Suppressor macrophage (primary cell): ENCODE measurements around the gene DPYSL4.
A peak's percentile ranks its signal among the peaks of the same experiment; 100 is the strongest.

Source experiments
- DNase-seq, 4 experiments: peaks; one replicate each; pipeline ENCODE4 v3.0.0-alpha.2; 2020 to 2022

Gene DPYSL4

DNA sequence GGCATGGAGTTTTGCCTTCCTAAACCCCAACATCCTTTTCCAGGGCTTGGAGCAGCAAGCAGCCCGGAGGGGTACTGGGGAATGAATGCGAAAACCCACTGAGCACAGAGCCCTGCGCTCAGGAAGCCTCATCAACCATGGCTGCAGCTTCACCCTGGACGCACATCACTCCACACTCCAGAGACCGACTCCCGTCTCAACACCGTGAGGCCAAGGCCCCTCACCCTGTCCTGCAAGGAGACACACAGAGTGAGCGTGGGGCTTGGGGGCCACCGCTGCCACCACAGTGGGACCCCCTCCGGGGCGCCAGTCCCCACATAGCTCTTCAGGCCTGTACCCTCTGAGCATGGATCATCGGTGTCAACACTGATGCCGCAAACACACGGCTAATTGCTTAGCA, 41.9 kb downstream of the DPYSL4 start:
- DNase-seq = no peak

DNA sequence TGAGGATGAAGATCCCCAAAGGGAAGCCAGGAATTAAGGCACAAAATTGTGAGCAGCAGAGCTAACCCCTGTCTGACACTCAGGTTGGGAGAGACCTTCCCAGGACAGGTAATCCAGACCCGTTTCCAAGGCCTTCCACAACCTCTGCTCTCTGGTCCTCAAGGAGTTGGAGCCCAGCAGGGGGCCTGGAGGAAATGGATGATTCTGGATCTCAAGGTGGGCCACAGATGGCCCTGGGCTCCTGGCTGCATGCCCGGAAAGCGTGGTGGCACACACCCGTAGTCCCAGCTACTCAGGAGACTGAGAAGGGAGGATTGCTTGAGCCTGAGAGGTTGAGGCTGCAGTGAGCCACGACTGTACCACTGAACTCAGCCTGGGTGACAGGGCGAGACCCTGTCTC, 42.3 kb downstream of the DPYSL4 start:
- no peak for DNase-seq

DNA sequence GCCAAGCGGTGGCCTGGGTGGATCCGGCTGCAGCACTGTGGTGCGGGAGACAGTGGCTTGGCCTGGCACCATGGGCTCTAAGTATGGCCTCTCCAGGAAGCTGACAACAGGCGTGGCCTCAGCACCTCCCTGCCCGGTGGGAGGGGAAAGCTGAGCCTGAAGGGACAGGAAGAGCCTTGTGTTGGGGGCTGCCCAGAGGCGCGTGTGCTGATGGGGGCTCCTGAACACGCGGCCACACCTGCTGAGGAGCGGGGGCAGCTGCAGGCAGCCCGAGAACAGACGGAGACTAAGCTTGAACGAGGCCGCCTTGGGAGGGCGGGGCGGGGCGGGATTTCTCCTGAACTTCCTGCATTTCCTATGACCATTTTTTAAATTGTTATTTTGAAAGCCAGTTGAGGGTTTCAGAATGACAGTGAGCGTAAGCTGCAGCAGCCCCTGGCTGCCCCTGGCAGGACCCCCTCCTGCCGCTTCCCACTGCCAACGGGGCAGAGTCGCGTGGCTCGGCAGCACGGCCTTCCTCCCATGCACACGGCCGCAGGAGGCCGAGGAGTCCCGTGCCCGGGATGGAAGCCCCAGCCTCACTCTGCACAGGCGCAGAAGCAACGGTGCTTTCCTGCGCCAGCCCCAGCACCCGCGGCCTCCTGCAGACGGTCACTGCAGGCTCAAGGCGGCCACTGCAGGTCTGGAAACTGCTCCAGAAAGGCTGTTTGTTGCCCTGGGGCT, 43.2 kb downstream of the DPYSL4 start:
- peak; percentile 47 to 83 (median 74) for DNase-seq

DNA sequence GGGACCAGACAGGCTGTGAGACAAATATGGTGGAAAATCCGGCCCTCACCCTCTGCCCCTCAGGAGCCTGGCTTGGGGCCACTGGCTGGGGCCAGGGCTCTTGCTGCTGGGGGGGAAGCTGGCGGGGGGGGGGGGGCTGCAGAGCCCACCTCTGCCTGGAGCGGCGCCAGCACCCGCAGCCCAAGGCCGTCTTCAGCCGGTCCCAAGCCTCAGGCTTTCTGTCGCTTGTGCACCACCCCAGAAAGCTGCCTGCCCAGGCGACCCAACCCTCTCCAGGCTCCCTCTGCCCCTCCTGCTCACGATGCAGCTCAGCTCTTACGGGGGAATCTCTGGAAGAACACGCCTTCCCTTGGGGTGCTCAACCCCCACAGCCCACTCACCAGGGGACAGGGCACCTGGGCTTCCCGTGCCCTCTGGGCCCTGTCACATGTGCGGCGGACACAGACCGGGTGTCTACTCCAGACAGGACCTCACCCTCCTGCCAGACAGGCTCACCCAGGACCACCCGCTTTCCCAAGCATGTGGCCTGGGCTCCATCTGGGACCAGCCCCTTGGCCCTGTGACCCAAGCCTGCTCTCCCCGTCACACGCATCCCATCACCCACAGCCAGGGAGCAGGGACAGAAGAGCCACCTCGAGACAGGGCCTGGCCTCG, 43.9 kb downstream of the DPYSL4 start:
- DNase-seq = no peak

DNA sequence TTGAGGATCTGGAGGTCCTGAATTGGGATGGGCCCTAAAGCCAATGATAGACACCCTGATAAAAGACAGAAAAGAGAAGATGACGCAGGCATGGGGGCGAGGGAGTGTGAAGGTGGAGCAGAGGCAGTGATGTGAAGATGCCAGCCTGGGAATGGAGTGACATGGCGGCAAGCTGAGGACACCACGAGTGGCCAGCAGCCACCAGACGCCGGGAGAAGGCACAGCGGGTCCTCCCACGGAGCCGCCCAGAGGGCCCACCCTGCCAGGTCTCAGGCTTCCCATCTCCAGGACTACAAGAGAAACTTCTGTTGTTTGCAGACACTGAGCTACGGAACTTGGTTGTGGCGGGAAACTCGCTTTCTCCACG, 44.9 kb downstream of the DPYSL4 start:
- DNase-seq = no peak

DNA sequence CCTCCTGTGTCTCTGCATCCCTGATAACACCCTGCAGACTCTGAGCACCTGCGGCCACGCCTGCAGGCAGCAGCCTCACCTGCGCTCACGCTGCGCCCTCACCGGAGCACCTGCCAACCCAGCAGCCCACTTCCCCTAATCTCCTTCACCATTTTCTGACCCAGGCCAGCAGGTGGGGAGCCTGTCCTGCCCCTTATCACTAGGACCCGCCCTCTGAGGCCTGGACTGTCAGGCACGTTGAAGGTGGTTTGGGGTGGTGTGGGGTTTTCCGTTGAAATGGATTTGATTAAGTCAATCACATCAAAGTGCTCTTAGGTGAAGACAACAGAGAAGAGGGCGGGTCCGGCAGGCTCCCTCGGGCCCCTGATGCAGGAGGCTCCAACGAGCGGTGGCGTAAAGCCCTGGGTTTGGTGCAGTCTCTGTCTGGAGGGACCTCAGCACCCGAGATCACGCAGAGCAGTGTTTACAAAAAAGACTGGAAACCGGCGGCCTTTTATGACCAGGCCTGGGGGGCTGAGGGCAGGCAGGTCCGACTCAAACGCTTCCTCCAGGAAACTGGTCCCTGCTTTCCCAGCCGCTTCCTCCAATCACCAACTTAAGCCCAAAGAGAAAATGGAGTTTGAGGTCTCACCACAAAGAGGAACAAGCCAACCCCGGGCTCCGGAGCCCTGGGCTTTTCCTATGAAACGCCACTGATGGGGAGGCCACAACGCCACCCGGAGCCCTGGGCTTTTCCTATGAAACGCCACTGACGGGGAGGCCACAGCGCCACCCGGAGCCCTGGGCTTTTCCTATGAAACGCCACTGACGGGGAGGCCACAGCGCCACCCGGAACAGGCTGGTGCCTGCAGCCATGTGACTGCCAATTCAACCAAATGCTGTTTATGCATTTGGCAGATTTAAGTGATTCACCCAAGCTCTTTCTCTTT, 45.5 kb downstream of the DPYSL4 start:
- peak; percentile 82 to 94 (median 90) for DNase-seq

DNA sequence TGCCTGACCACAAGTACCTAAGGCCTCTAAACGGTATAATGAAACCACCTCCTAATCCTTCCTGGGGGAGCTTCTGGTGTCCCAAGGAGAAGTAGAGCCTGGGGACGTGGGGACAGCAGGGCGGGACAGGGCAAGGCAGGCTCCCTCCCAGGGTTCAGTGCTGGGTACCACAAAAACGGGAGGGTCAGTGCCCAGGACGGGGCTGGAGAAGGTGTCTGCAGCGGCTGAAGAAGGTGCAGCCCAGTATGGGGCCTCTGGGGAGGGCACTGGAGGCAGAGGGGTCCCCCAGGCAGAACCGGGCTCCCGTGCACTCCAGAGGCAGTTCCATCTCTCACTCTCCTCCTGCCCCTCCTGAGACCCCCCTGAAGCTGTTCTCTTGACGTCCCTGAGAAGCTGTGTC, 46.2 kb downstream of the DPYSL4 start:
- no peak for DNase-seq

DNA sequence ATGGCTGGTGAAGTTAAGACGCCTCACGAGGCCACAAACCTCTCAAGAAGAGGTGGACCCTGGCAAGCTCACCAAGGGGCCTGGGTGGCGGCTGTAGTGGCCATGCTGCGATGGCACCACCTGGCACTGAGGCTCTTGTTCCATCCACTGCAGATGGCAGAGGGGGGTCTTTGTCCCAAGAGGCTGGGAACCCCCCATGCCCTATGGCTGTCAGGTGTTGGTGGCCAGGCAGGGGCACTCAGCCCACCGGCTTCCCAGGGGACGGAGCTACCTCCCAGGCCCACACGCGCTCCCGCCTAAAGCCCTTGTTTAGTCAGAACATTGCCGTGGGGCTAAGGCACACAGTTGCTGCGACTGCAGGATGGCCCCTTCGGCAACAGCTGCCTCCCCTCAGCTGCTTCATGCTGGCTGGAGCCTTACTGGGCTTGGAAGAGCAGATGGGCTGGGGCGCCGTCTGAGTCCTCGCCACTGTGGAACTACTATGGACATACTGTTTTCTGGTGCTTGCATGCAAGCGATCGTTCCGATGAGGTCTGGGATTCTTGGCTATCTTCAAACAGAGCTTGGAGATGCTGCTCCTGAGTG, 46.8 kb downstream of the DPYSL4 start:
- DNase-seq = no peak

DNA sequence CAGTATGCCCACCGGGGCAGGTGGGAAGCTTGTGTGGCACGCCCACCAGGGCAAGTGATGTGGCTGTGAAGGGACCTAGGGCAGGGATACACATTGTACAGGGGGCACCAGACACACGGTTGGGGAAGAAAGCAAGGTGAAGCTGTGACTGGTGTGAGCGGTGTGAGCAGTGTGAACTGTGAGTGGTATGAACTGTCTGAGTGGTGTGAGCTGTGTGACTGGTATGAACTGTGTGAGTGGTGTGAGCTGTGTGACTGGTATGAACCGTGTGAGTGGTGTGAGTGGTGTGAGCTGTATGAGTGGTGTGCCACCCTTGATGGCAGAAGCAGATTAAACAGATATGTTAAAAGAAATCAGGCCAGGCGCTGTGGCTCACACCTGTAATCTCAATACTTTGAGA, 48.1 kb downstream of the DPYSL4 start:
- DNase-seq = no peak

DNA sequence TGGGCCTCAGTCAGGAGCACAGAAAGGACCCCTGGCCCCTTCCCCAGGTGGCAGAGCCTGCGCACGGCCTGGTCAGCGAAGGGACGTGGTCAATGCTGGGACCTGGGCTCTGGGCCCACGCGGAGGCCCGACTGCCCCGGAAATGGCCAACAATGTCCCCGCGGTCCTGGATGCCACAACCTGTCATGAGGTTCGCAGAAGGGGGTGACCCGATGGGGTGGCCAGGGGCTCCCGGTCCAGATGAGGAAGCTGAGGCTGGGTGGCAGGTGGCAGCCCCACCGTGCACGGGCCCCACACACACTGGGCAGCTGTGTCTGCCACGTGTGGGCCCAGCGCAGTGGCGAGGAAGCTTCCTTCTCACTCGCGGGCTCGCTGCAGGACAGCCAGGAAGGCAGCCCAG, 49.4 kb downstream of the DPYSL4 start:
- no peak for DNase-seq

DNA sequence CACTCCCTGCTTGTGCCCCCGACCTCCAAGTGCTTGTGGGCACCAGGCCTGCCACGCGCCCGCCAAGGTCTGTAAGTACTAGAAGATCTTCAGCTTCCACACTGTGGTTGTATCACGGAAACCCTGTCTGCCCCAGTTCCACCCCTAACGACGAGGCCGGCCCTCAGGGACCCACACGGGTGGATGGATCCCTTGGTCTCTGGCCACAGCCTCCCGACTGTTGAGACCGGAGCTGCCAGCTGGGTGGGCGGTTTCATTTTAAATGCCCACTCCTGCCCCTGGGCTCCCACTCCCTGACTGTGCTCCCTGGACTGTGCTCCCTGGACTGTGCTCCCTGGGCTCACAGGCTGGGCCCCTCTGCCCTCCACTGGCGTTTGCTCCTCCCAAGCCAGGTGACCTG, 50.1 kb downstream of the DPYSL4 start:
- DNase-seq = no peak

DNA sequence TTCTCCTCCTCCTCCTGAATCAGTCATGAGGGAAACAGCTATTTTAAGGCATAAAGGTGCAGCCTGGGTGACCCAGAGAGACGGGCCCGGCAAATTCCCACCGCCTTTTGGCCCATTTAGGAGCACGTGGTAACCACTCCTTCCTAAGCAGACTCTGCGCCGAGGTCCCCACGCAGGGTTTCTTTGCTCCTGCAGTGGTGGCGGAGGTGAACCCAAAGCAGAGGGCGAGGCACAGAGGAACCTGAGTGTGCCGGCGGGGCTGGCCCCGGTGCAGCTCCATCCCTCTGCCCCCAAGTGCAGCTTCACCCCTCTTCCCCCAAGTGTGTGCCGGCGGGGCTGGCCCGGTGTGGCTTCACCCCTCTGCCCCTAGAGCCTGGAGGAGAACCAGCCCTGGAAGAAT, 50.6 kb downstream of the DPYSL4 start:
- no peak for DNase-seq

DNA sequence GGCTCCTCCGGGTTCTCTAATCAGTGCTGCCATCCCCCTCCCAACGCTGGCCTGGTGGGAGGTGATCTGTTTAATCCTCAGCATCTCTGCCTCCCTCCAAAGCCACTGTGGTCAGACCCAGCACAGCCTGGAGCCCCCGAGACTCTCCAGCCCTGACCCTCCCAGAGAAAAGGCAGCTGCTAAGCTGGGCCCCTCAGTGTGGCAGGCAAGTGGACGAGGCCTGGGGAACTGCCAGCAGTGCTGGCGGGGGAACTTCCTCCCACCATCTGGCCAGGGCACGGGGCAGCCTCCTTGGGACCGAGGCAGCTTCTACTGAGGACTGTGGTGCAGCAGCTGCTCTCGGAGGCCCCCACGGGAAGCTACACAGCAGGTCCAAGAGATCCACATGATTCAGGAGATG, 51.1 kb downstream of the DPYSL4 start:
- DNase-seq = peak in 3 of 4 experiments; percentile 19 to 38 (median 34)

DNA sequence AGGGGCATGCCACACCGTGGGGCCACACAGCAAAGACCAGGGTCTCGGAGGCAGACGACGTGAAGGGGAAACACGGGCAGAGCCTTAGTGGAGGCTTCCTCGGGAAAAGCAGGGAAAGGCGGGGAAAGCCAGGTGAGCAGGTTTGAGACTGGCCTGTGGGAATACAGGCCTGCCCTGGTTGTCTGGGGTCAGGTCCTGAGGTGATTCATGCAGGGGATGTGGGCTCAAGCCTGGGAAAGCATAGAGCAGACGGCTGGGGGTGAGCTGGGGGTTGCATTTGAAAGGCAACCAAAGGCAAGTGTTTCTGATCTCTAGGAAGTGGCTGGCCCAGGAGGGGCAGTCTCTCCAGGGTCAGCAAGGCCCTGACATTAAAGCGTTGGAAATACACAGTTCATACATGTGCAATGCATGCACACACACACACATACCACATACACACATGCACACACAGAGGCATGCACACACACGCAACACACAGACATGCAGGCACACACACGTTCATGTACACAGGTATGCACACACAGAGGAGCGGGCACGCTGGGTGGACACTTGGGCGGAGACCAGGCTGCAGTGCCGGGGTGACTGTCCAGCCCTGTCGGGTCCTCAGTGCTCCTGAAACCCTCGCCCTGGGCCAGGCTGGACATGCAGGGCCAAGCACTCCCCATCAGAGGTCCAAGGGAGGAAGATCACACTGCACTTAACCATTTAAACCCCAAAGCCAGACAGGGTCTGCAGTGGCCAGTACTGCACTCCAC, 51.8 kb downstream of the DPYSL4 start:
- no peak for DNase-seq

DNA sequence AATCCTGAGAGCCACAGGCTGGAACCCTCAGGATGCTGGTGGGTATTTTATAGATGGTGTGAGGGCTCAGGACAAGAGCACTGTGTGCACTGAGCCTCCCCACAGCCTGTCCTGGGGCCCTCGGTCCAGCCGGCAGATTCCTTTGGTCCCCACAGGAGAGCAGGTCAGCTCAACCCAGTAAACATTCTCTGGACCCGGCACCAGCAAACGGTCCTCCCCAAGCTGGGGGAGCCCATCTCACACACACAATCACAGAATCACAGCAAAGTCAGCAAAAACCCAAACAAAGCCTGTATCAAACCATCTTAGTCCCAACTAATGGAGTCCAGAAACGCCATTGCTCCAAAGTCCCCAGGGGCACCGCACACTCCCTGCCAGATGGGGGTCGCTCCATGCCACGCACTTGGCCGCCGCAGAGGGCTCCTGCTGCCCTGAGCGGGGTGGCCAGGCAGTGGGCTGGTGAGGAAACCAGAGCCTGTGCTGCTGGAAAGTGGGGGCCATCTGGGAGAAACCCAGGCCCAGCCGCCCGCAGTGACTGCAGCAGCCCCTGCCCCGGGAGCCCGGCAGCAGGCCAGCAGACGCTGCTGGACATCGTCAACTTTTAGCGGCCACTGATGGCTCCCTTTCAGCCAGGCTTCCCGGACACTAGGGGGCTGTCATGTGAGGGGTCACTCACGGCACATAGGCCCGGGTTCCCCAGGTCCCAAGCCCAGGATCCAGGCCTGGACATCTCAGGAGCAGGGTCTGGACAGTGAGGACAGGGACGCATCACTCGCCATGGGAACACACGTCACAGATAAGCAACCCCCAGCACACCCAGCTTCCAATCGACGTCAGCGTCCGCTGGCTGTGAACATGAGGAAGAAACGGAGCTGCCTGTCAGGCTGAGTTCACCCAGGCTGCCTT, 52.6 kb downstream of the DPYSL4 start:
- no peak for DNase-seq

DNA sequence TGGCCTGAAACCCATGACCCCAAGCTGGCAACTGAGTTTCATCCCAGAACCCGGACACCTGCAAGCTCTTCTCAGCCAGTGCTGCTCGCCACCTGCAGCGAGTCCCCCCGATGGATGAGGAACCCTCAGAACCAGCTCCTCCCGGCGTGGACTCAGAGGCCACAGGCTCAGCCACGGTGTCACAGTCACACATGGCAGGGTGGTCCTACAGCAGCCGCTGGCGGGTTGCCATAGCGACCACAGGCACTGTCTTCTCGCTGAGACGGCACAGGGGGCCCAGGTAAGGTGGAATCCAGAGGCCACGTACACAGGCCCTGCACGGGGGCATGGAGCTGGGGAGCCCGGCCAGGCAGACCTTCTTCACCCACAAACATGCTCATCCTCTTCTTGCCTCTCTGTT, 53.4 kb downstream of the DPYSL4 start:
- DNase-seq = no peak

DNA sequence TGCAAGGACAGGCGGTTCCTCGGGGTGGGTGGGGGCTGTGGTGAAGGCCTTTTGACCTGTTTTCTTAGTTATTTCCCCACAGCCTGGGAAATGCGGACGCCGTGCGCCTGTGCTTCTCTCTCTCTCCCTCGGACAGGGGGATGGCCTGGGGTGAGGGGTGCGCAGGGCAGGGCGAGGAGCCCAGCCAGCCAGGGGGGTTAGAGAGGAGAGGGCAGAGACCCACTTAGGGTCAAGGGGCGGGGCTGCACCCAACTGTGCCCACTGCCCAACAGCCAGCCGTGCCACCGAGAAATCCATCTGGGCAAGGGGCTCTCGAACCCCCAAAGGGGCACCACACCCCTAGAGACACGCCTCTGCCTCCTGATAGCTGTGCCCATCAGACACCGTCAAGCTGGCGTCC, 53.8 kb downstream of the DPYSL4 start:
- DNase-seq = no peak

DNA sequence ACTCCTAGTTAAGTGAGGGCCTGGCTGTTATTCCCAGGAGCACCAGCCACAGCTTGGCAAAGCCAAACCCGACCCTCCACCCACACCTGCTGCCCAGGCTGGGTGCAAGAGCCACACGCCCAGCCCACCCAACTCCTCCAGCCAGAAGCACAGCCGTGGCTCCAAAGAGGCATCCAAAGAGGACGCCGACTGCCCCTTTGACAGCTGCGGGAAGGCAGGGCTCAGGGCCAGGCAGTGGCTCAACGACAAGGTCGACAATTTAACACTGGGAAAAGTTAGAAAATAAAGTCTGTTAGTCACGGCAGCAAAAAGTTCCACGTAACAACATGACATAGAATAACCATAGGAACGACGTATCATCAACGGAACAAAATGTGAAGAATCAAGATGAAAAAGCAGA, 54.3 kb downstream of the DPYSL4 start:
- no peak for DNase-seq

DNA sequence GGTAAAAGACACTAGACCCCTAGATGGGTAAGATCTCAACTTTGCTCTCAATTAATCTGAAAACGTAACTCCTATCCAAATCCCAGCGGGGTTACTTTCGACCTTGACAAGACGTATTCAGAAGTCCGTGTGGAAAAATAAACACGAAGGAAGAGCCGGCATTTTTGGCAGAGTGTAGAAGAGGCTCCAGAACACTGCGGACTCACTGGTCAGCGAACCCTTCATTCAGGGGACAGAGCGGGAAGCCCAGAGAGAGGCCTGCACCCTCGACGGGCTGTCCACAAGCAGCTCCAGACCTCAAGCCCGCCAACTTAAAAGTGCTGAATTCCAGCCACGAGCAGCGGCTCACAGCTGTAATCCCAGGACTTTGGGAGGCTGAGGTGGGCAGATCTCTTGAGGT, 54.7 kb downstream of the DPYSL4 start:
- DNase-seq = no peak

DNA sequence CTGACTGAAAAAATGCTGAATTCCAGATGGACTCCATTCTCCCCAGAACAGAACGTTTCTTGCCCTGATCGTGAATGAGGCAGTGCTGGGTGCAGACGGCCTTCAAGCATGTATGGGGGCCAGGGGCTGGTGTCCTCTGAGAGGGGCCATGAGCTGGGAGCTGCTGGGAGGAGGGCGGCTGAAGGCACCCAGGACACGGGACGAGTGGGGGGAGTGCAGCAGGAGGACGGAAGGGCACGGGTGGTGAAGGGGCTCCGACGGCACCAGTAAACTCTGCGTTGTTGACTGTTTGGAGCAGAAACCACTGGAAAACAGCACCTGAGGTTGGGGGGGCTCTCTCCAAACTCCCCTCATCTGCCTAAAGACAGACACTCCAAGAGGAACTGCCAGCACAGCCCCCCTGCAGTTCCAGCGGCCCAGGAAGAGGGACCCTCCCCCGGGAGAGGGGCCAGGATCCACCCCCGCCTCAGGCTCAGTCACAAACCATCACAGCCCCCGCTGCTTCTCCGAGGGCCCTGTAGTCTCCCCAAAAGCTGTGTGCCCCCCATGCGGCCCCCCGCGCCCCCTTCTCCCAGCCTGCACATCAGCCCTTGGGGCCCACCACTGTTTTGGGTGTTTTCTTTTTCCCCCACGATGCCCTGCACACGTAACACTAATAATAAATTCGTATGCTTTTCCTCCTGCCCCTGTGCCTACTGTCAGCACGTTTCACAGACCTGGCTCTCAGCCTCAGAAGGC, 55.5 kb downstream of the DPYSL4 start:
- DNase-seq = no peak

DNA sequence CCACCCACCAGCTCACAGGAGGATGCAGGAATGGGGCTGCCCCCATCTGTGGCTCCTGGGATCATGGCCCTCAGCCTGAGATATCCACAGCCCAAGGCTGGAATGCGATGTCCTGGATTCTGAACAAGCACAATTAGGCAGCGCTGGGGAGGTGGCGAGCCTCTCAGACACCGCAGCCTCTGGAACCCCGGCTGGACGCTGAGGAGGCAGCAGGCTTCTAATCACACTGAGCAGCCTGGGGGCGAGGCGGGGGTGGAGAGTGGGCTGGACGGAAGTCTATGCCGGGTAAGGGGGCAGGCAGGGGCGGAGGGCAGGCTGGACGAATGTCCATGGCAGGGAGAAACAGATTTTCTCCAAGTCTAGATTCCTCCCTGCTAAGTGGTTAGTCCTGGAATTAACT, 56.4 kb downstream of the DPYSL4 start:
- no peak for DNase-seq
